ENCODE measurements around the gene KRTAP23-1.

The KRTAP23-1 gene

DNA sequence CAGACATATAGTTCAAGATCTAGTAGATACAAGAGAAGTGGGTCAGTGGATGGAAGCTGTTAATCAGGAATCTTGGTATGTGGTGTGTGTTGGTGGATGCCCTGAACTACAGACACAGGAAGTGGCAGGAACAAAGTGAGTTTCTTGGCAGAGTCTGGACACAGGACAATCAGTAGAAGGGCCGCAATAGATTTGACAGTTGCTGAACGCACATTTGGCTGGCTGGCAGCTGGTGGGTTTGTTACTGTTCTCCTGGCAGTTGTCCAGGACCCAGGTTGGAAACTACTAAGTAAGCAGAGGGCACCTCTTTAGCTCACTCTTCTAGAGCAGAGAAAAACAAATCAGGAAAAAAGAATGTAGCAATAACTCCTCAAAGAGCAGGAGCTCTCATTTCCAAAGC lies 41.5 kb downstream of the KRTAP23-1 start:
- no peak for DNase-seq (ENCODE audit: low read depth in 2 of 2)

DNA sequence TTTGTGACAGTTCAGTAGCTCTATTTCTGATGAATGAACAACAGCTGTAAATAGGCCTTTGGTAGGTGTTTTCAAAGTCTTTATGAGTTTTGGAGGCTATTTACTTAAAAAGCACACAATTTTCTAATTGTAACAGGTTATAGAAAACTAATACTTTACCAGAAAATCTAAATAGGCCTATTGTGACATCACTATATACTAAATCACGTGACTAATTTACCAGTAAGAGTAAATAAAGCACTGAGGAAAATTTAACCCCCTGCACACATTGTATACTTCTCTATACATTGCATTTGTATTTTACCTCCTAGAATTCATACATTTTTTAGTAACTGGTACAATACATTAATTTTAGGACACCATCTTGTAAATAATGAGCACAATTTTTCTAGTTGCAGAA lies 43.3 kb downstream of the KRTAP23-1 start:
- DNase-seq (ENCODE audit: low read depth in 2 of 2) = no peak

Measured in stimulated activated CD8-positive, alpha-beta memory T cell treated with anti-CD3 and anti-CD28 coated beads, Interleukin-7, amount 100 ng/mL, for 4 hours (primary cell).